Stimulated activated CD4-positive, alpha-beta T cell treated with anti-CD3 and anti-CD28 coated beads, Interleukin-2, amount 100 ng/mL, for 4 hours (primary cell): ENCODE measurements around the gene CELSR3.
A peak's percentile ranks its signal among the peaks of the same experiment; 100 is the strongest.

ENCODE experiments used
- DNase-seq: peaks from one replicate; pipeline ENCODE4 v3.0.0-alpha.2; 2020; ENCODE audit warnings: low read depth

Gene CELSR3

GRCh38 chr3:48633743-48634142 is 28.9 kb downstream of the CELSR3 start:
- no peak for DNase-seq

- no peak for DNase-seq
These were observed 29.4 kb downstream of the CELSR3 start for GRCh38 chr3:48633256-48633655.

GRCh38 chr3:48631516-48632448 is 30.9 kb downstream of the CELSR3 start:
- no peak for DNase-seq

- DNase-seq, result no peak
These were observed 31.9 kb downstream of the CELSR3 start for GRCh38 chr3:48630833-48631232.

- no peak for DNase-seq
These were observed 32.3 kb downstream of the CELSR3 start for GRCh38 chr3:48630407-48630806.

GRCh38 chr3:48629894-48630293 is 32.8 kb downstream of the CELSR3 start:
- DNase-seq, result no peak

GRCh38 chr3:48628277-48629017 is 34.2 kb downstream of the CELSR3 start:
- DNase-seq, result no peak

GRCh38 chr3:48625600-48625999 is 37.1 kb downstream of the CELSR3 start:
- DNase-seq, result no peak

GRCh38 chr3:48624767-48625166 is 37.9 kb downstream of the CELSR3 start:
- DNase-seq, result no peak

GRCh38 chr3:48623851-48624547 is 38.7 kb downstream of the CELSR3 start:
- no peak for DNase-seq

GRCh38 chr3:48621461-48621869 is 41.2 kb downstream of the CELSR3 start, which contains the start of gene TMEM89:
Gene TMEM89, minus strand, starts transcription at chr3:48621769. Its CDS starts 13 bp downstream, at chr3:48621756.
- no peak for DNase-seq

- no peak for DNase-seq
These were observed 42.9 kb downstream of the CELSR3 start for GRCh38 chr3:48619541-48620524.

- DNase-seq, result no peak
These were observed 45.1 kb downstream of the CELSR3 start for GRCh38 chr3:48617559-48617958.

GRCh38 chr3:48614044-48614443 is 48.6 kb downstream of the CELSR3 start:
- no peak for DNase-seq

- no peak for DNase-seq
These were observed 50.4 kb downstream of the CELSR3 start for GRCh38 chr3:48612309-48612708.

- peak; percentile 88 for DNase-seq
These were observed 53.3 kb downstream of the CELSR3 start, which contains the start of gene UQCRC1 for GRCh38 chr3:48609088-48610005. Gene UQCRC1, minus strand, starts transcription at chr3:48609646. Its CDS starts 26 bp downstream, at chr3:48609620.

GRCh38 chr3:48607519-48607918 is 55.2 kb downstream of the CELSR3 start:
- no peak for DNase-seq

- DNase-seq, result no peak
These were observed 61.1 kb downstream of the CELSR3 start for GRCh38 chr3:48601622-48601994.

GRCh38 chr3:48600711-48601621 is 61.7 kb downstream of the CELSR3 start:
- DNase-seq, result no peak
